Tibial nerve (tissue), 4 donors: Measurements from ENCODE around the gene TNFSF12. TPM values are rescaled to one million over a fixed set of nuclear protein-coding genes. Genes with fewer than 3 reads are reported as not detected.

Source experiments
- DNase-seq, 2 donors: peaks; one replicate each; pipeline ENCODE4 v3.0.0-alpha.2; 2019; ENCODE audit warnings: low spot score in 2 of 2
- H3K27ac ChIP-seq, 4 donors: fragments of 200-600 bp; sonication (generic) in 3 of 4; one replicate each; pipeline ENCODE4 v1.5.1; 2017 to 2019; ENCODE audit warnings: mild to moderate bottlenecking in 1 of 4
- H3K27me3 ChIP-seq, 2 donors: fragments of 200-600 bp; sonication (generic) in 1 of 2; one replicate each; pipeline versions ENCODE4 v1.5.1 to v1.6.0; 2017 to 2019
- H3K36me3 ChIP-seq, 3 donors: fragments of 200-600 bp; sonication (generic); one replicate each; pipeline ENCODE4 v1.5.1; 2018 to 2019
- H3K4me1 ChIP-seq, 4 donors: fragments of 200-600 bp; sonication (generic) in 3 of 4; one replicate each; pipeline ENCODE4 v1.5.1; 2017 to 2019
- H3K4me3 ChIP-seq, 4 donors: fragments of 200-600 bp; sonication (generic) in 3 of 4; one replicate each; pipeline ENCODE4 v1.5.1; 2017 to 2019; ENCODE audit warnings: mild to moderate bottlenecking in 1 of 4, moderate library complexity in 1 of 4
- H3K9me3 ChIP-seq, 4 donors: fragments of 200-600 bp; sonication (generic) in 3 of 4; one replicate each; pipeline ENCODE4 v1.5.1; 2017 to 2019
- CTCF ChIP-seq, 5 experiments: fragments of 200-600 bp in 3 of 5; fragments of 450-650 bp in 2 of 5; sonication (generic) in 3 of 5; IDR thresholded peaks; one replicate each; pipeline ENCODE4 v1.5.1; 2016 to 2019; ENCODE audit warnings: antibody characterized with exemption in 5 of 5, mild to moderate bottlenecking in 3 of 5, moderate library complexity in 2 of 5
- EP300 ChIP-seq, 2 donors: sonication (generic); formaldehyde crosslinking; IDR thresholded peaks; one replicate each; pipeline ENCODE4 v1.6.1; 2017; ENCODE audit warnings: antibody characterized with exemption in 2 of 2, mild to moderate bottlenecking in 1 of 2
- POLR2A ChIP-seq, 2 donors: fragments of 450-650 bp; IDR thresholded peaks; one replicate each; pipeline ENCODE4 v1.6.1; 2017; ENCODE audit warnings: antibody characterized with exemption in 2 of 2, mild to moderate bottlenecking in 2 of 2, moderate library complexity in 2 of 2
- WGBS, 2 donors: methylation state at CpG; one replicate each; pipeline ENCODE4 v1.1.5; 2018; 5-methylcytosine and 5-hydroxymethylcytosine counted together
- total RNA-seq, 4 donors: library from RNA; depleted of rRNA; stranded (reverse); fragments of >200 nt; gene quantifications; one replicate each; pipeline ENCODE4 v1.1.0, GENCODE V29; 2016

The TNFSF12 gene
- total RNA-seq, 4 donors from 2014 or later = 59.4 to 109 (median 98.8) TPM

- no peak for TF ChIP-seq CTCF (IDR thresholded peaks at IDR 0.05)
- TF ChIP-seq POLR2A (IDR thresholded peaks at IDR 0.05) = no peak
- peak in 1 of 2 donors; percentile 47 for TF ChIP-seq EP300 (IDR thresholded peaks at IDR 0.05)
- H3K36me3 ChIP-seq = peaks cover 0 to 24% (median 0%) of the 10 kb centered on the region in 3 donors
- WGBS, 2 donors = 67 to 74% methylated on average over 6 of the region's 6 CpGs
- no peak overlapping the region for H3K4me3 ChIP-seq
- DNase-seq = peak in 1 of 2 donors; percentile 42
- no peaks in the 10 kb centered on the region for H3K9me3 ChIP-seq
- peak overlapping the region in 2 of 4 donors; percentile 40 to 65 for H3K27ac ChIP-seq
- no peaks in the 10 kb centered on the region for H3K27me3 ChIP-seq
- peaks cover 0 to 45% (median 19%) of the 10 kb centered on the region in 4 donors for H3K4me1 ChIP-seq
These were observed 3.8 kb downstream of the TNFSF12 start for GRCh38 chr17:7552621-7553051.

GRCh38 chr17:7553356-7553755 lies 4.5 kb downstream of the TNFSF12 start:
- 91 to 100% methylated on average over 1 of the region's 1 CpG for WGBS, 2 donors
- Histone ChIP-seq H3K4me1 (peaks cover 0 to 46% (median 25%) of the 10 kb centered on the region in 4 donors), H3K9me3 (no peaks in the 10 kb centered on the region), H3K4me3 (no peak overlapping the region), H3K27ac (peak overlapping the region in 3 of 4 donors; percentile 42 to 58 (median 43)), H3K27me3 (no peaks in the 10 kb centered on the region), H3K36me3 (peaks cover 0 to 24% (median 0%) of the 10 kb centered on the region in 3 donors)
- TF ChIP-seq EP300 (IDR thresholded peaks at IDR 0.05) (no peak), CTCF (IDR thresholded peaks at IDR 0.05) (no peak), POLR2A (IDR thresholded peaks at IDR 0.05) (no peak)
- no peak for DNase-seq

DNA sequence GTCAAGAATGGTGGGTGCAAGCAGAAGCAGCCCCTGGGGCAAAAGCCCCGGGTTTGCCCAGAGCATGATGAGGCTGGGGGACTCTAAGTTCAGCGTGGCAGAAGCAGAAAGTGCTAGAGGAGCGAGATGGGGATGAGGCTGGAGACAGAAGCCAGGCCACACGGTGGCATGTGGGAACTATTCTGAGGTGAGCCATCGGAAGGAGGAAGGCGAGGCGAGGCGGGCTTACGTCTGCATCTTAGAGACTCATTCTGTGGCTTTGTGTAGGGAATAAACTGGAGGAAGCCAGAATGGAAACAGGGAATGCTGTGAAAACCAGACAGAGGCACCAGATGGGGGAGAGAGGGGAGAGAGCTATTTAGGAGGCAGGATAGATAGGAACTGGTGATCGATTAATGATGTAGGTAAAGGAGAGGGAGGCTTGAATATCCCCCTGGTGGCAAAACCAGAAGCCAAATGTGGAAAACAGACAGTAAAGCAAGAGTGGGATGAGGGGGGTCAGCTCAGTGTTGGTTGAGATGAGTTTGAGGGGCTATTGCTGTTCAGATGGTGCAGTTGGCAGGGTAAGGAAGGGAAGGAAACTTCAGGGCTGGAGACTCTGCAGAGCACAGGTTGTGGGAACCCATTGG lies 6.6 kb downstream of the TNFSF12 start:
- peak overlapping the region in 1 of 4 donors; percentile 8 for H3K27ac ChIP-seq

GRCh38 chr17:7556627-7557026 lies 7.8 kb downstream of the TNFSF12 start:
- DNase-seq = no peak
- peaks cover 0 to 11% (median 0%) of the 10 kb centered on the region in 3 donors for H3K36me3 ChIP-seq
- WGBS, 2 donors = 86 to 90% methylated on average over 12 of the region's 12 CpGs
- peak overlapping the region; percentile 92 to 94 (median 94) for H3K27ac ChIP-seq
- H3K9me3 ChIP-seq = no peaks in the 10 kb centered on the region
- peaks cover 0 to 49% (median 39%) of the 10 kb centered on the region in 4 donors for H3K4me1 ChIP-seq
- TF ChIP-seq CTCF (IDR thresholded peaks at IDR 0.05) (no peak), EP300 (IDR thresholded peaks at IDR 0.05) (no peak), POLR2A (IDR thresholded peaks at IDR 0.05) (no peak)
- no peak overlapping the region for H3K4me3 ChIP-seq
- no peaks in the 10 kb centered on the region for H3K27me3 ChIP-seq

More for the DNA sequence above, 6.6 kb downstream of the TNFSF12 start:
- Histone ChIP-seq H3K9me3 (no peaks in the 10 kb centered on the region), H3K4me1 (peaks cover 0 to 51% (median 35%) of the 10 kb centered on the region in 4 donors), H3K4me3 (no peak overlapping the region), H3K27me3 (no peaks in the 10 kb centered on the region), H3K36me3 (peaks cover 0 to 23% (median 0%) of the 10 kb centered on the region in 3 donors)
- no peak for DNase-seq
- 61% methylated on average over 10 of the region's 10 CpGs for WGBS, 2 donors
- no peak for TF ChIP-seq CTCF (IDR thresholded peaks at IDR 0.05)
- no peak for TF ChIP-seq EP300 (IDR thresholded peaks at IDR 0.05)
- TF ChIP-seq POLR2A (IDR thresholded peaks at IDR 0.05) = no peak

DNA sequence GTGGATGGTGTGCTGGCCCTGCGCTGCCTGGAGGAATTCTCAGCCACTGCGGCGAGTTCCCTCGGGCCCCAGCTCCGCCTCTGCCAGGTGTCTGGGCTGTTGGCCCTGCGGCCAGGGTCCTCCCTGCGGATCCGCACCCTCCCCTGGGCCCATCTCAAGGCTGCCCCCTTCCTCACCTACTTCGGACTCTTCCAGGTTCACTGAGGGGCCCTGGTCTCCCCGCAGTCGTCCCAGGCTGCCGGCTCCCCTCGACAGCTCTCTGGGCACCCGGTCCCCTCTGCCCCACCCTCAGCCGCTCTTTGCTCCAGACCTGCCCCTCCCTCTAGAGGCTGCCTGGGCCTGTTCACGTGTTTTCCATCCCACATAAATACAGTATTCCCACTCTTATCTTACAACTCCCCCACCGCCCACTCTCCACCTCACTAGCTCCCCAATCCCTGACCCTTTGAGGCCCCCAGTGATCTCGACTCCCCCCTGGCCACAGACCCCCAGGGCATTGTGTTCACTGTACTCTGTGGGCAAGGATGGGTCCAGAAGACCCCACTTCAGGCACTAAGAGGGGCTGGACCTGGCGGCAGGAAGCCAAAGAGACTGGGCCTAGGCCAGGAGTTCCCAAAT lies 8.4 kb downstream of the TNFSF12 start:
- peaks cover 0 to 9% (median 0%) of the 10 kb centered on the region in 3 donors for H3K36me3 ChIP-seq
- no peaks in the 10 kb centered on the region for H3K9me3 ChIP-seq
- H3K27me3 ChIP-seq = no peaks in the 10 kb centered on the region
- WGBS, 2 donors = 43 to 53% methylated on average over 19 of the region's 19 CpGs
- H3K4me1 ChIP-seq = peaks cover 0 to 50% (median 39%) of the 10 kb centered on the region in 4 donors
- H3K27ac ChIP-seq = peak overlapping the region; percentile 92 to 94 (median 94)
- H3K4me3 ChIP-seq = no peak overlapping the region
- DNase-seq = no peak
- no peak for TF ChIP-seq EP300 (IDR thresholded peaks at IDR 0.05)
- TF ChIP-seq POLR2A (IDR thresholded peaks at IDR 0.05) = no peak
- TF ChIP-seq CTCF (IDR thresholded peaks at IDR 0.05) = no peak
